ENCODE measurements around the gene PRSS57.
"Not testable (repeated sequence)": the region's sequence is repeated elsewhere in the genome, so short reads cannot be mapped to it uniquely, and the experiment has no call there.

The PRSS57 gene

GRCh38 chr19:709965-710571 lies 14.8 kb upstream of the PRSS57 start:
- TF ChIP-seq CTCF (conservative IDR thresholded peaks at IDR 0.05) = no peak
- H3K27ac ChIP-seq = peak overlapping the region; percentile 78; the same call in 1 of the 2 replicates

GRCh38 chr19:709196-709964 lies 14.1 kb upstream of the PRSS57 start:
- no peak for TF ChIP-seq CTCF (conservative IDR thresholded peaks at IDR 0.05)
- H3K27ac ChIP-seq = peak overlapping the region; percentile 78

DNA sequence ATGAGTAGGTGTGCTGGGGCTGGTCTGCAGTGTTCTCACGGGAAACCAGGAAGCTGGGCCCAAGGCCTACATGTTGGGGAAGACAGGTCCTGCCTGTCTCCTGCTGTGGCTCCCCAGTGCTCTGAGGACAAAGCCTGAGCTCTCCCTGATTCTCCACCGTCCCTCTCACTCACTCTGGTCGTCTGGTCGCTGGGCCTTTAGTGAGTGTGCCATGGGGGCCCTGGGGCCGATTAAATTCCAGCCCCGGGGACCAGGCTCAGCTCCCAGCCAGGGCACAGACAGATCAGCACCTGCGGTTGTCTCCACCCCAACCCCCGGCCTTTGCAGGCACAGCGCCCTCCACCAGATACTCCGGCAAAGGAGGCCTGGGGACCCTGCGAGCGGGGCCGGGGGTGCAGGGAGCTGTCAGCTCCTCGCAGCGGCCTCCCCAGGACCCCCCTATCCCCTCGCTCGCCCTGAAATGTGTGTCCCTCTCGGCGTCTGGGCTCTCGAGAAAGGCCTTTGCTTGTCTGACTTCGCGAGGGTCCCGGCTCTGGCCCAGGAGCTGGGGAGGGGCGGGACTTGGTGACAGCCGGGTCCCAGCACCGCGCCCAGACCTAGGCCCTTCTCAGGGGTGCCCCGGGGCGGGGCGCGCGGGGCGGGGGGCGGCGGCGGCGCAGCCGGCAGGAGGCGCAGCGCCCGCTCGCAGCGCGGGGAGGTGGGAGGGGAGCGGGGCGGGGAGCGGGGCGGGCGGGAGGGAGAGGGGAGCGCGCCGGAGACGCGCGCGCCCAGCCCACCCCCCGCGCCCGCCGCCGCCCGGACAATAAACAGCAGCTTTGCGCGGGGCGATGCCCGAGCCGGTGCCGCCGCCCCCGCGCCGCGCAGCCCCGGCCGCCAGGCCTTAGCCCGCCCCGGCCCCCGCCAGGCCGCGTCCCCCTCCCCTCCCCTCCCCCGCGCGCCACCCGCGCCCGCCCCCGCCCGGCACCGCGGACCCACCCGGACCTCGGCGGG lies 13.2 kb upstream of the PRSS57 start, which contains the start of gene PALM:
TSS of gene PALM (plus strand) at position 782 of the 990 bp plus-strand sequence. CDS start 212 bp downstream, outside the sequence.
- TF ChIP-seq CTCF (conservative IDR thresholded peaks at IDR 0.05) = peak; percentile 63
- peak within 1 kb of the TSS; percentile 78 for H3K27ac ChIP-seq

- H3K27ac ChIP-seq = no peak overlapping the region
- no peak for TF ChIP-seq CTCF (conservative IDR thresholded peaks at IDR 0.05)
These were observed 9.1 kb upstream of the PRSS57 start for GRCh38 chr19:704447-704741.

DNA sequence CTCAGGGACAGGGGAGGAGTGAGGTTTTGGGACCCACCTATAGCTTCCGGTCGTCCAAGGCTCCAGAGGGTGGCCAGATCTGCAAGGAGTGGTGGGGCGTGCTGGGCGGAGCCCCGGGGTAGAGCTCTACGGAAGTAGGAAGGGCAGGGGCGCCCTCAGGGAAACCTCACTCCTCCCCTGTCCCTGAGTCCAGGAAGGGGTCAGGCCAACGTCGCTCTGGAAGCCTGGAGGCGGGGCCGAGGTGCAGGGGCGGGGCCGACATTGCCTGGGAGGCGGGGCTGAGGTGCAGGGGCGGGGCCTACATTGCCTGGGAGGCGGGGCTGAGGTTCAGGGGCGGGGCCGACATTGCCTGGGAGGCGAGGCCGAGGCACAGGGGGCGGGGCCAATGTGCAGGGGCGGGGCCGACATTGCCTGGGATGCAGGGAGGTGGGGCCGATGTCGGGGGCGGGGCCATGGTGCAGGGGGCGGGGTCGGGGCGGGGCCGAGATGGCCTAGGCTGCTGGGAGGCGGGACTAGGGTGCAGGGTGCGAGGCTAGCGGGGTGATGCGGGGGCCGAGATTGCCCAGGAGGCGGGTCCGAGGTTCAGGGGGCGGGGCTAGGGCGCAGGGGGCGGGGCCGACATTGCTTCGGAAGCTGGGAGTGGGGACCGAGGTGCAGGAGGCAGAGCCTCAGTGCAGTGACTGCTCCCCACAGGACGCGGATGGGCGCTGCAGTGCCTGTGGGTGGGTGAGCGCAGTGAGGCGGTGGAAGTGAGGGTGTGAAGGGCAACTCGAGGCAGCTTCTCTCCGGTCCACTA lies 8.6 kb upstream of the PRSS57 start:
- TF ChIP-seq CTCF (conservative IDR thresholded peaks at IDR 0.05) = no peak
- H3K27ac ChIP-seq = no peak overlapping the region

DNA sequence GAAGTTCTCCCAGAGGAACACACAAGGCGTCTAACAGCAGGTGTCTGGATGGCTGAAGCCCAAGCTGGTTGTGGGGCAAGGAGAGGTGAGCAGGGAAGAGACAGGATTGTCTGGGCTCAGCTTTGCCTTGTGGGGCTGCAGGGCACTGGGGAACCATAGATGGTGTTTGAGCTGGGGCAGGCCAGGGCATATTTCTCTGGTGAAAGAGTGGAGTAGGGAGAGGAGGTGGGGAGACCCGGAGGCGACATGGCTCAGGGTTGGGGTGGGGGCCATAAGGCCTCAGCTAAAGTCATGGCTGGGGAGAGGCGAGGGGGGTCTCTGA lies 8.0 kb upstream of the PRSS57 start:
- H3K27ac ChIP-seq = no peak overlapping the region
- no peak for TF ChIP-seq CTCF (conservative IDR thresholded peaks at IDR 0.05)

DNA sequence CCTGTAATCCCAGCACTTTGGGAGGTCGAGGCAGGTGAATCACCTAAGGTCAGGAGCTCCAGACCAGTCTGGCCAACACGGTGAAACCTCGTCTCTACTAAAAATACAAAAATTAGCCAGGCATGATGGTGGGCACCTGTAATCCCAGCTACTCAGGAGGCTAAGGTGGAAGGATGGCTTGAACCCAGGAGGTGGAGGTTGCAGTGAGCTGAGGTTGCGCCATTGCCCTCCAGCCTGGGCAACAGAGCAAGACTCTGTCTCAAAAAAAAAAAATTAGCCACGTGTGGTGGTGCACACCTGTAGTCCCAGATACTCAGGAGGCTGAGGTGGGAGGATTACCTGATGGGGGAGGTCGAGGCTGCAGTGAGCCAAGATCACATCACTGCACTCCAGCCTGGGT lies 7.6 kb upstream of the PRSS57 start:
- not testable (repeated sequence) for H3K27ac ChIP-seq

GRCh38 chr19:699885-700284 lies 4.6 kb upstream of the PRSS57 start:
- H3K27ac ChIP-seq = not testable (repeated sequence)

- H3K27ac ChIP-seq = not testable (repeated sequence)
These were observed 3.3 kb upstream of the PRSS57 start for GRCh38 chr19:698529-698928.
